Ishikawa (cell line): ENCODE data around the gene TMEM256.

Experiments used
- FOXM1 ChIP-seq: IDR thresholded peaks from 2 replicates; pipeline ENCODE4 v1.6.1; 2012; ENCODE audit warnings: low read depth, borderline replicate concordance
- NFIC ChIP-seq: IDR thresholded peaks from 2 replicates; pipeline ENCODE4 v1.6.1; 2012
- RAD21 ChIP-seq: IDR thresholded peaks from 2 replicates; pipeline ENCODE4 v1.6.1; 2012; ENCODE audit warnings: low read depth
- TEAD4 ChIP-seq: IDR thresholded peaks from 2 replicates; pipeline ENCODE4 v1.6.1; 2012
- YY1 ChIP-seq: IDR thresholded peaks from 2 replicates; pipeline ENCODE4 v1.6.1; 2012; ENCODE audit warnings: low read depth
- TF ChIP-seq, protein P1 (sequence below): IDR thresholded peaks from 2 replicates; pipeline ENCODE4 v1.6.1; 2012; ENCODE audit warnings: low read depth, mild to moderate bottlenecking
- TF ChIP-seq, protein P2 (sequence below): IDR thresholded peaks from 2 replicates; pipeline ENCODE4 v1.6.1; 2012

- TF ChIP-seq FOXM1: no peak
- no peak for TF ChIP-seq NFIC
- TF ChIP-seq RAD21: no peak
- TF ChIP-seq, protein P1, sequence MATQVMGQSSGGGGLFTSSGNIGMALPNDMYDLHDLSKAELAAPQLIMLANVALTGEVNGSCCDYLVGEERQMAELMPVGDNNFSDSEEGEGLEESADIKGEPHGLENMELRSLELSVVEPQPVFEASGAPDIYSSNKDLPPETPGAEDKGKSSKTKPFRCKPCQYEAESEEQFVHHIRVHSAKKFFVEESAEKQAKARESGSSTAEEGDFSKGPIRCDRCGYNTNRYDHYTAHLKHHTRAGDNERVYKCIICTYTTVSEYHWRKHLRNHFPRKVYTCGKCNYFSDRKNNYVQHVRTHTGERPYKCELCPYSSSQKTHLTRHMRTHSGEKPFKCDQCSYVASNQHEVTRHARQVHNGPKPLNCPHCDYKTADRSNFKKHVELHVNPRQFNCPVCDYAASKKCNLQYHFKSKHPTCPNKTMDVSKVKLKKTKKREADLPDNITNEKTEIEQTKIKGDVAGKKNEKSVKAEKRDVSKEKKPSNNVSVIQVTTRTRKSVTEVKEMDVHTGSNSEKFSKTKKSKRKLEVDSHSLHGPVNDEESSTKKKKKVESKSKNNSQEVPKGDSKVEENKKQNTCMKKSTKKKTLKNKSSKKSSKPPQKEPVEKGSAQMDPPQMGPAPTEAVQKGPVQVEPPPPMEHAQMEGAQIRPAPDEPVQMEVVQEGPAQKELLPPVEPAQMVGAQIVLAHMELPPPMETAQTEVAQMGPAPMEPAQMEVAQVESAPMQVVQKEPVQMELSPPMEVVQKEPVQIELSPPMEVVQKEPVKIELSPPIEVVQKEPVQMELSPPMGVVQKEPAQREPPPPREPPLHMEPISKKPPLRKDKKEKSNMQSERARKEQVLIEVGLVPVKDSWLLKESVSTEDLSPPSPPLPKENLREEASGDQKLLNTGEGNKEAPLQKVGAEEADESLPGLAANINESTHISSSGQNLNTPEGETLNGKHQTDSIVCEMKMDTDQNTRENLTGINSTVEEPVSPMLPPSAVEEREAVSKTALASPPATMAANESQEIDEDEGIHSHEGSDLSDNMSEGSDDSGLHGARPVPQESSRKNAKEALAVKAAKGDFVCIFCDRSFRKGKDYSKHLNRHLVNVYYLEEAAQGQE: no peak
- TF ChIP-seq TEAD4: no peak
- no peak for TF ChIP-seq YY1
- TF ChIP-seq, protein P2, sequence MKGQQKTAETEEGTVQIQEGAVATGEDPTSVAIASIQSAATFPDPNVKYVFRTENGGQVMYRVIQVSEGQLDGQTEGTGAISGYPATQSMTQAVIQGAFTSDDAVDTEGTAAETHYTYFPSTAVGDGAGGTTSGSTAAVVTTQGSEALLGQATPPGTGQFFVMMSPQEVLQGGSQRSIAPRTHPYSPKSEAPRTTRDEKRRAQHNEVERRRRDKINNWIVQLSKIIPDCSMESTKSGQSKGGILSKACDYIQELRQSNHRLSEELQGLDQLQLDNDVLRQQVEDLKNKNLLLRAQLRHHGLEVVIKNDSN: no peak
Observed at GRCh38 chr17:7391307-7391706, 12.6 kb downstream of the TMEM256 start.
